ENCODE measurements around the gene MOB4.
A peak's percentile ranks its signal among the peaks of the same experiment; 100 is the strongest.
"Not testable (repeated sequence)": the region's sequence is repeated elsewhere in the genome, so short reads cannot be mapped to it uniquely, and the experiment has no call there.

The MOB4 gene

DNA sequence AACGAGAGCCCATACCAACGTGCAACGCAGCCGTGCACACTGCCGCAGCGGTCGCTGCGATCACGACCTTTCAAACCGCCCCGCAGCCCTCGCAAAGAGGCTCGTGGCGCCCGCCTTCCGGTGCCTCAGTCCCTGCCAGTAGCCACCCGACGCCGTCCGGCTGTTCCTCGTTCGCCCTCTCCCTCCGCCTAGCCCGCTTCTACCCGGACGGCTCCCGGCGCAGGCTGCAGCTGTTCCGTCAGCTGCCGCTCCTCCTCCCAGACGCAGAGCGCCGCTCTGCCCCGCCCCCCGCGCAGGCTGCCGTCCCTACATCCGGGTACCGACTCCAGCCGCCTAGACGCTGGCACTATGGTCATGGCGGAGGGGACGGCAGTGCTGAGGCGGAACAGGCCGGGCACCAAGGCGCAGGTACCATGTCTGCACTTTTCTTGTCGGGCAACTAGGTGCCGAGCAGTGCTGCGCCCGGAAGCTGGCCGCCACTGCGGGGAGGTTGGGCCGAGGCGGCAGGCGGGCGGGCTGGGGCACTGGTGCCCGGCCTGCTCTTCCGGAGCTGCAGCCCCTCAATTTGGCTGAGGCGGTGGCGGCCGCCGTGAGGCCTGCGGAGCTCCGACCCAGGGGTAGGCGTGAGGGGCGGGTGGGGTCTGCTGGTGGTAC lies at the start of gene MOB4:
MOB4 (plus strand) TSS at position 328 of the 654 bp plus-strand sequence; CDS start at position 349, 21 bp downstream.
- Mint-ChIP-seq H3K9me3 (no peaks in the 10 kb centered on the region), H3K27ac (peak within 1 kb of the TSS; percentile 94), H3K36me3 (ENCODE audit: low read depth) (peaks cover 38% of the 10 kb centered on the region), H3K4me1 (ENCODE audit: low read depth) (peaks cover 19% of the 10 kb centered on the region), H3K27me3 (no peaks in the 10 kb centered on the region), H3K4me3 (peak within 1 kb of the TSS; percentile 97)
- intact Hi-C loops (cut with micrococcal nuclease) = loop anchor here (1.0 to 5.0 kb wide), 2 partner anchors 16 to 191 kb away; partner anchors contain the start of genes HSPE1 and MARS2

DNA sequence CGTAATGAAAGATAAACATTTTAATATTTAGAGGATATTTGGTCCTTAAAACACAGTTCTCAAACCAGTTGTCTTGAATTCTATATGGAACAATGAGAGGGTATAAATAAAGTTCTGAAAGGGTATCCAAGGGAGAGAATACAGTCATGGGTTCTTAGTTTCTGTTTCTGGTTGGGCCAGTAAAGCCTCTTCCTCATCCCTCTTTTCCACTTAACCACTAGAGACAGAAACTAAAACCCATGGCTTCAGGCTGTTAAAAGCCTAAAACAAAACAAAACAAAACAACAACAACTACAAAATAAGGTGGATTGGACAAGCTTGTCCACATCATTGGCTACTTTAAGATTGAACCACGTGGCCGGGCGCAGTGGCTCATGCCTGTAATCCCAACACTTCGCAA lies 43.7 kb upstream of the MOB4 start:
- H3K27me3 Mint-ChIP-seq = no peaks in the 10 kb centered on the region
- H3K4me1 Mint-ChIP-seq (ENCODE audit: low read depth) = no peaks in the 10 kb centered on the region
- H3K4me3 Mint-ChIP-seq = no peak overlapping the region
- no peak overlapping the region for H3K27ac Mint-ChIP-seq
- intact Hi-C loops (cut with micrococcal nuclease) = loop anchor here (5.0 kb wide), 1 partner anchor 70 kb away; no protein-coding TSS in a partner anchor
- H3K36me3 Mint-ChIP-seq (ENCODE audit: low read depth) = peaks cover 90% of the 10 kb centered on the region
- H3K9me3 Mint-ChIP-seq = no peaks in the 10 kb centered on the region

DNA sequence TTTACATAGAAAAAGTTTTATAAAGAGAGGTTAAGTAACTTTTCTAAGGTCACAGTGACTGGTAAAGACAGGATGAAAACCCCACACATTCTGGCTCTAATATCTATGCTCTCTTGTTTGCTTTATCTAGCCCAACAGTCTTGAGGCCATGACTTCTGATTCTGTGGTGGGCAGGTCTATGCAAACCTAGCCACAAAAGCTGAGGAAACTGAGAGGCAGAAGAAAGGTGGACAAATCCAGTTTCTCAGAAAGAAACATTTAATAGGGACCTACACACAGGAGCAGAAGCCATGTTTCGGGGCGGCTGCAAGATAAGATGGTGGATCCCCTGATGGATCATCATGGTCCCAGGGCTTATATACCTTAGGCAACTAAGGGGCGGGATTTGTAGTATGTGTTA lies 38.1 kb upstream of the MOB4 start:
- no peak overlapping the region for H3K27ac Mint-ChIP-seq
- intact Hi-C loops (cut with micrococcal nuclease) = no loop called here
- H3K4me1 Mint-ChIP-seq (ENCODE audit: low read depth) = peaks cover 12% of the 10 kb centered on the region
- H3K27me3 Mint-ChIP-seq = no peaks in the 10 kb centered on the region
- no peak overlapping the region for H3K4me3 Mint-ChIP-seq
- no peaks in the 10 kb centered on the region for H3K9me3 Mint-ChIP-seq
- peaks cover 79% of the 10 kb centered on the region for H3K36me3 Mint-ChIP-seq (ENCODE audit: low read depth)

DNA sequence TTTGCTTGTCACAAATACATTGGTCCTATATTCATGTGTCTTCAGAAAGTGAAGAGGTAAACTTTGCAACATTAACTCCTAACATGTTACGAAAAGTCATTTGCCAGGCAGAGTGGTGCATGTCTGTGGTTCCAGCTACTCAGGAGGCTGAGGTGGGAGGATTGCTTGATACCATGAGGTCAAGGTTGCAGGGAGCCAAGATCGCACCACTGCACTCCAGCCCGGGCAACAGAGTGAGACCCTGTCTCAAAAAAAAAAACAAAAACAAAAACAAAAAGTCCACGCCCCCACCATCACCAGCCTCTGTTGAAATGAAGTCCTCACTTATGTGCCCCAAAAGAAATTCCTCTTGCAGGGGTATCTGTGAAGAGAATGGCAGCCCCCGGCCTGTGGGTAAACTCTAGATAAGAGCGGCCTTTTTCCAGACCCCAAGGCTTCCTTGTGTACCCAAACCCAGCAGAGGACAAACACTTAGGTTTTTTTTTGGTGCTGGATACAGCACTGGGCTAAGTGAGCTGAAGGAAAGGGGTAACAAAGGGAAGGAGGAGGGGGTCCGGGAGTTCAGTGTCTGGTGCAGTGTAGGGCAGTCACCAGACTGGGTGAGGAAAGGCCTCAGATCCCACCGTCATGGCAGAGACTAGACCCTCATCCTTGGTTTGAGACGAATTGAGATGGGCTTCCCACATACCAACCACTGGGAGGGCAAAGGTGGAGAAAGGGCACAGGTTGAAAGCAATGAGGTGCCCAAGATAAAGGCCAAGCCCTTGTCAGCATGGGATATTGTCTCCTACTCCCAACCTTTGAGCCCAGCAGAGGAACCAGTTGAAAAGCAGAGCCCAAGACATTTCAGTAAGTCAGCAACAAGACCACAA lies 35.5 kb upstream of the MOB4 start:
- Mint-ChIP-seq H3K4me1 (ENCODE audit: low read depth) (peaks cover 12% of the 10 kb centered on the region), H3K27me3 (no peaks in the 10 kb centered on the region), H3K36me3 (ENCODE audit: low read depth) (peaks cover 89% of the 10 kb centered on the region), H3K27ac (no peak overlapping the region), H3K4me3 (no peak overlapping the region), H3K9me3 (peaks cover 11% of the 10 kb centered on the region)
- intact Hi-C loops (cut with micrococcal nuclease) = no loop called here

DNA sequence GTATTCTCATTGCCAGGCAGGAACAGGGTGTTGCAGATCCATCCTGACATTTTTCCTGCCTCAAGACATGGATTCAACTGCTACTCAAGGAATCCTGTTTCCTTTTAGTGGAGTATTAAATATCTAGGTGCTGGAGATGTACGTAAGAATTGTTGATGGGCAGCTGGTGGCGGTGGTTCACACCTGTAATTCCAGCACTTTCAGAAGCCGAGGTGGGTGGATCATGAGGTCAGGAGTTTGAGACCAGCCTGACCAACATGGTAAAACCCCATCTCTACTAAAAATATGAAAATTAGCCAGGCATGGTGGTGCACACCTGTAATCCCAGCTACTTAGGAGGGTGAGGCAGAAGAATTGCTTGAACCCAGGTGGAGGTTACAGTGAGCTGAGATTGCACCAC lies 31.6 kb upstream of the MOB4 start:
- H3K4me1 Mint-ChIP-seq (ENCODE audit: low read depth); H3K27ac Mint-ChIP-seq; intact Hi-C loops (cut with micrococcal nuclease); H3K27me3 Mint-ChIP-seq; H3K4me3 Mint-ChIP-seq: not testable (repeated sequence)
- peaks cover 11% of the 10 kb centered on the region for H3K9me3 Mint-ChIP-seq
- H3K36me3 Mint-ChIP-seq (ENCODE audit: low read depth) = peaks cover 95% of the 10 kb centered on the region

DNA sequence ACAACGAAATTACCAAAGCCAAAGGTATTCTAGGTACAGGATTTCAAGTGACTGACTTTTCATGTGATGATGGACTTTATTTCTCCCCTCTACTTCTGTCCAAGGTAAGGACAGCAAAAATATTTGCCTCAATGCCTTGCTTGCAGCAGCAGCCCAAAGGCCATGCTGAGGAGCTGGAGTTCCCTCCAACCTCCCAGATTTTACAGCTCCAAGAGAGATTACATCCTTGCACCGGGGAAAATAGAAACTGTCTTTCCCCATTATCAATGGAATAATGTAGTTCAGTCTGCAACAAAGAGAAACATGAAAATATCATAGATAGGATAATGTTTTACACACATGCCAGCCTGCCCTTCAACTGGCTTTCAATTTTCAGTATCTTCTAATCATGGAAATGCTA lies 29.7 kb upstream of the MOB4 start:
- Mint-ChIP-seq H3K4me3 (no peak overlapping the region), H3K4me1 (ENCODE audit: low read depth) (no peaks in the 10 kb centered on the region), H3K27me3 (no peaks in the 10 kb centered on the region), H3K36me3 (ENCODE audit: low read depth) (peaks cover 98% of the 10 kb centered on the region), H3K9me3 (peaks cover 11% of the 10 kb centered on the region), H3K27ac (no peak overlapping the region)
- intact Hi-C loops (cut with micrococcal nuclease) = no loop called here

DNA sequence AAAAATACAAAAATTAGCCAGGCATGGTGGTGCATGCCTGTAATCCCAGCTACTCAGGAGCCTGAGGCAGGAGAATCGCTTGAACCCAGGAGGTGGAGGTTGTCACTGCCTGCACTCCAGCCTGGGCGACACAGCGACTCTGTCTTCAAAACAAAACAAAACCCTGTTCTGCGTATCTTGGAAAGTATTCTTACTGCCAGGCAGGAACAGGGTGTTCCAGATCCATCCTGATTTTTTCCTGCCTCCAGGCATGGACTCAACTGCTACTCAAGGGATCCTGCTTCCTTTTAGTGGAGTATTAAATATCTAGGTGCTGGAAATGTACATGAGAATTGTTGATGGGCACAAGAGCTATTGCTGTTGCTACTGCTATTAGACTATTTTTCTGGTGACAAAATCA lies 28.5 kb upstream of the MOB4 start:
- H3K4me3 Mint-ChIP-seq = no peak overlapping the region
- H3K36me3 Mint-ChIP-seq (ENCODE audit: low read depth) = peaks cover 98% of the 10 kb centered on the region
- H3K27me3 Mint-ChIP-seq = no peaks in the 10 kb centered on the region
- intact Hi-C loops (cut with micrococcal nuclease) = no loop called here
- H3K9me3 Mint-ChIP-seq = peaks cover 11% of the 10 kb centered on the region
- no peak overlapping the region for H3K27ac Mint-ChIP-seq
- H3K4me1 Mint-ChIP-seq (ENCODE audit: low read depth) = no peaks in the 10 kb centered on the region

DNA sequence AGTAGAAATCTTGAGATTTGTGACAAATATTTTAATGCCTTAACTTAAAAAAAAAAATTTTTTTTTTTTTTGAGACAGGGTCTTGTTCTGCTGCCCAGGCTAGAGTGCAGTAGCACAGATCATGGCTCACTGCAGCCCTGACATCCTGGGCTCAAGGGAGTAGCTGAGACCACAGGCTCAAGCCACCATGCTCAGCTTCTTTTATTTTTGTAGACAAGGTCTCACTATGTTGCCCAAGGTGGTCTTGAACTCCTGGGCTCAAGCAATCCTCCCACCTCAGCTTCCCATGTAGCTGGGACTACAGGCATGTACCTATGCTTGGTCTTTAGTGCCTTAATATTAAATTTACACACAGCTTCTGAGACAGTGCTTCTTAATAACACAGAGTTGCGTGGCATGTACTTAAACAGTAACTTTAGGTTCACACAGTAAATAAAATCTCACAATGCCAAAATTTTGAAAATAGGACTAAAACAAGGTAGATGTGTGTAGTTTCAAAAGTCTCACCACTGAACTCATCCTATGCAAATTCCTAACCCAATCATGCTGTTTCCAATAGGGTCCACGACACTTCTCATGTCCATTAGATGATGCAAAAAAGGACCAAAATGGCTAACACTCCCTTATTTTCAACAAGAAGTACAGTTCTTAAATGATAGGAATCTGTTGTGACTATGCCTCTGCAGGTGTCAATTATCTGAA lies 20.3 kb upstream of the MOB4 start:
- peaks cover 18% of the 10 kb centered on the region for H3K4me1 Mint-ChIP-seq (ENCODE audit: low read depth)
- no peaks in the 10 kb centered on the region for H3K9me3 Mint-ChIP-seq
- peaks cover 91% of the 10 kb centered on the region for H3K36me3 Mint-ChIP-seq (ENCODE audit: low read depth)
- intact Hi-C loops (cut with micrococcal nuclease) = loop anchor here (5.0 kb wide), 2 partner anchors 83 to 282 kb away; no protein-coding TSS in a partner anchor
- no peaks in the 10 kb centered on the region for H3K27me3 Mint-ChIP-seq
- no peak overlapping the region for H3K27ac Mint-ChIP-seq
- no peak overlapping the region for H3K4me3 Mint-ChIP-seq

DNA sequence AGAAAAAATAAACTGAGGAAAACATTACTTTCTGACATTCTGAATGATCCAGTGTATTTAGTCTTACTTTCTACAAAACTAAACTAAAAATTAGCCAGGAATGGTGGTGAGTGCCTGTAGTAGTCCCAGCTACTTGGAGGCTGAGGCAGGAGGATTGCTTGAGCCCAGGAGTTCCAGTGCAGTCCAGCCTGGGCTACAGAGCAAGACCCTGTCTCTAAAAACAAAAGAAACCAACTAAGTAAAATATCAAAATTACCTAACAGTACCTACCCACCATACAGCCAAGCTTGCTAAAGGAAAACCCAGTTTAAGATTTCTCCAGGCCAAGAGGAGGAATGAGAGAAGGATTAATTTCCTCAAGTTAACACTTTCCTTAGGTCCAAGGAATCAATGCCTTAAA lies 19.2 kb upstream of the MOB4 start:
- H3K27ac Mint-ChIP-seq = no peak overlapping the region
- H3K36me3 Mint-ChIP-seq (ENCODE audit: low read depth) = peaks cover 90% of the 10 kb centered on the region
- H3K4me3 Mint-ChIP-seq = no peak overlapping the region
- peaks cover 27% of the 10 kb centered on the region for H3K4me1 Mint-ChIP-seq (ENCODE audit: low read depth)
- no peaks in the 10 kb centered on the region for H3K9me3 Mint-ChIP-seq
- intact Hi-C loops (cut with micrococcal nuclease) = loop anchor here (5.0 kb wide), 2 partner anchors 84 to 281 kb away; no protein-coding TSS in a partner anchor
- no peaks in the 10 kb centered on the region for H3K27me3 Mint-ChIP-seq

DNA sequence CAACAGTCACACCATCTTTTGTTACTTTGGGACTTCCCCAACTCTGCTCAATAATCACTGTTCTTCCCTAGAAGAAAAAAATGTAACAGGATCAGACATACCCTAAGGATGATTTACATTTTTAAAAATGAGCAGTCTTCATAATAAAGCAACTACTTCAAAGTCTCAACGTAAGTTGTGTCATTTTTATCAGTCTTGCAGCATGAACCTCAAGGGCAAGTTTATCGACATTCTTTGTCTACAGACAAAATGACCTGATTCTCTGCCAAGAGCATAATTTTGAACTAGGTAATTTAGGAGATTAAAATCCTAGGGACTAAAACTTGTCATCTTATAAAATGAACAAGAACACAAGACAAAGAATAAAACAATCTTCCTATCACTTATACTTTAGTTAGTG lies 18.5 kb upstream of the MOB4 start:
- Mint-ChIP-seq H3K27me3 (no peaks in the 10 kb centered on the region), H3K4me1 (ENCODE audit: low read depth) (peaks cover 33% of the 10 kb centered on the region), H3K4me3 (no peak overlapping the region), H3K27ac (no peak overlapping the region), H3K36me3 (ENCODE audit: low read depth) (peaks cover 90% of the 10 kb centered on the region), H3K9me3 (no peaks in the 10 kb centered on the region)
- intact Hi-C loops (cut with micrococcal nuclease) = loop anchor here (5.0 kb wide), 2 partner anchors 85 to 280 kb away; no protein-coding TSS in a partner anchor

DNA sequence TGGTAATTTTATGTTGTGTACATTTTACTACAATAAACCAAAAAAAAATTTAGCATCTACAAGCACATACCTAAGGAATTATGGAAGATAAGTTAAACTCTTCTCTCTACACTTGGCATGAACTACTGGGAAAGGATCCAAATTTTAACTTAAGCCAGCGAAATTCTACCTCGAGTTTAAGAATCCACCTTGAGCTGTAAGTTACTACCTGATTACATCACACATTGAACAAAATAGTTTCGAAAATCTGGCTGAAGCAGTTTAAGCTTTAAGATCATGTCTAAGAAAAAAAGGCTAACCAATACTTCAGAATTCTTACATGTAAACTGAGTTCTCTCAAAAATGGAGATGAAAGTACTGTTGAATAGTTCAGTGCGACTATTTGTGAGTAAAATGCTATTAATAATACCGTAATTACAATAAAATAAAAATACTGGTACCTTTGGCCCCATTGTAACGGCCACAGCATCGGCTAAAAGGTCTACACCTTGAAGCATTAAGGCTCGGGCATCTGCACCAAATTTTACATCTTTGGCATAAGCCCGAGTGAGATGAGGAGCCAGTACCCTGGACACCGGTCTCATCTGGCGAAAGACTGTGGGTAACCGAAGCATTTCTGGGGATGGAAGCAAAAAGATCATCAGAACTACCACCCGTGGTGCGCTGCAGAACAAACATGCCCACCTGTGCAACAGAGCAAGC lies 17.5 kb upstream of the MOB4 start:
- intact Hi-C loops (cut with micrococcal nuclease) = loop anchor here (5.0 kb wide), 2 partner anchors 86 to 279 kb away; no protein-coding TSS in a partner anchor
- Mint-ChIP-seq H3K4me3 (peak overlapping the region; percentile 83), H3K4me1 (ENCODE audit: low read depth) (peaks cover 36% of the 10 kb centered on the region), H3K27me3 (no peaks in the 10 kb centered on the region), H3K9me3 (no peaks in the 10 kb centered on the region), H3K36me3 (ENCODE audit: low read depth) (peaks cover 84% of the 10 kb centered on the region), H3K27ac (peak overlapping the region; percentile 94)

DNA sequence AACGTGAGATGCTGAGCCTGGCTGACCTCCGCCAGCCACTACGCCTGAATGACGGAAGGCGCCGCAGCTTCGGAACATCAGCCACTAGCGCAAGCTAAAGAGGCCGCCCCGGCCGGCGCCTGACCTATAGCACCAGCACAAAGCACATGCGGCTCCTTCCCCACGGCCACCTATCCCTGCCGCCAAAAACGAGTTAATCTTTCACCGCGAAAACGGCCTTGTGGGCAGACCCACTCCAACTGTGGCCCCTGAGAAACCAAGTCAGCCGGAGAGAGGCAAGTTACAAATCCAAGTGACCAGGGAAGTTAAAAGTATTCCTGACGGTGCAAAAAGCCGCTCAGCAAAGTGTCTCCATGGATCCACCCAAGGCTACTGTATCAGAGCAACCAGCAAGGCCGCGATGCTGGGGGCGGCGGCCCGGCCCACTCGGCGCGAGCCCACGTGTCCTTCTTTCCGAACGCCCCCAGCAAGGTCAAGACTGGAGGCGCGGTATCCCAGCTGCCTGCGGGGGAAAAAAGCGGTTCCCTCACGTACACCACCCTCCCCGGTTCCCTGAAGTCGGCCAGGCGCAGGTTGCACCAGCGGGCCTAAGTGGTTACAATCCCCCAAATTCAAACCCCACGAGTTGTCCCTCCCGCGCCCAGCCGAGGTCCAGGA lies 16.8 kb upstream of the MOB4 start:
- H3K4me3 Mint-ChIP-seq = peak overlapping the region; percentile 83
- peaks cover 36% of the 10 kb centered on the region for H3K4me1 Mint-ChIP-seq (ENCODE audit: low read depth)
- H3K36me3 Mint-ChIP-seq (ENCODE audit: low read depth) = peaks cover 84% of the 10 kb centered on the region
- intact Hi-C loops (cut with micrococcal nuclease) = loop anchor here (5.0 kb wide), 2 partner anchors 87 to 278 kb away; no protein-coding TSS in a partner anchor
- H3K27me3 Mint-ChIP-seq = no peaks in the 10 kb centered on the region
- peak overlapping the region; percentile 94 for H3K27ac Mint-ChIP-seq
- H3K9me3 Mint-ChIP-seq = no peaks in the 10 kb centered on the region

All from dendritic cell treated with granulocyte-macrophage colony-stimulating factor and Interleukin-4, amounts not matched to agents 40 ng/mL and 50 ng/mL, for 4 days (primary cell).